ENCODE data around the gene TRDMT1.
A peak's percentile ranks its signal among the peaks of the same experiment; 100 is the strongest.

Gene TRDMT1

DNA sequence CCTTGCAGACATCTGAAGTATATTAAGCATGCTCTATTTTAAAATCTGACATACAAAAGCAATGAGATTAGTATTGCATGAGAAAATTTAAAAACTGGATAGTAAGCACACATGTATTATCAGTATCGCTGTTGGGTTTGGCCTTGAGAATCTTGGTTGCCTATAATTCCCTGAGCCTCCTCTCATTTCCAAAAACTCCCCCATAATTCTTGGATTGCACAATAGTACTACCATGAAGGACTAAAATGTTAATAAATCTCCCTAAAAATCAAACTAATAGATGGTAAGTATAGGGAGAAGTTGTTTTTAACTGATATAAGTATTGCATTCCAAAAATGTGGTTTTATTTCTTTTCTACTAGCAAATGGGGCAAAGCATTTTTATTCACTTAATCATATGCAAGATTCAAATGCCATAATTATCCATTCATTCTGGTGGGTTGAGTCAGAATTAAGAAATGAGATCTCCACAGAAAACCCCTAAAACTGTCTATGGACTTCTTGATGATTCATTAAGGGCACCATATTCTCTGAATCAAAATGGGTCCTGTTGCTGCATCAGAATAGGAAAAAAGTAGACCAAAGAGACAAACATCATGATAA is 16.3 kb upstream of the TRDMT1 start:
- TF ChIP-seq, protein P1, sequence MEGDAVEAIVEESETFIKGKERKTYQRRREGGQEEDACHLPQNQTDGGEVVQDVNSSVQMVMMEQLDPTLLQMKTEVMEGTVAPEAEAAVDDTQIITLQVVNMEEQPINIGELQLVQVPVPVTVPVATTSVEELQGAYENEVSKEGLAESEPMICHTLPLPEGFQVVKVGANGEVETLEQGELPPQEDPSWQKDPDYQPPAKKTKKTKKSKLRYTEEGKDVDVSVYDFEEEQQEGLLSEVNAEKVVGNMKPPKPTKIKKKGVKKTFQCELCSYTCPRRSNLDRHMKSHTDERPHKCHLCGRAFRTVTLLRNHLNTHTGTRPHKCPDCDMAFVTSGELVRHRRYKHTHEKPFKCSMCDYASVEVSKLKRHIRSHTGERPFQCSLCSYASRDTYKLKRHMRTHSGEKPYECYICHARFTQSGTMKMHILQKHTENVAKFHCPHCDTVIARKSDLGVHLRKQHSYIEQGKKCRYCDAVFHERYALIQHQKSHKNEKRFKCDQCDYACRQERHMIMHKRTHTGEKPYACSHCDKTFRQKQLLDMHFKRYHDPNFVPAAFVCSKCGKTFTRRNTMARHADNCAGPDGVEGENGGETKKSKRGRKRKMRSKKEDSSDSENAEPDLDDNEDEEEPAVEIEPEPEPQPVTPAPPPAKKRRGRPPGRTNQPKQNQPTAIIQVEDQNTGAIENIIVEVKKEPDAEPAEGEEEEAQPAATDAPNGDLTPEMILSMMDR (IDR thresholded peaks at IDR 0.05; ENCODE audit: borderline replicate concordance, control extremely low read depth, extremely low read depth, insufficient read depth, missing control alignments): no peak
- in situ Hi-C loops (cut with MboI; ENCODE audit: low sequenced_read_pairs, unreplicated experiment): no loop called here

DNA sequence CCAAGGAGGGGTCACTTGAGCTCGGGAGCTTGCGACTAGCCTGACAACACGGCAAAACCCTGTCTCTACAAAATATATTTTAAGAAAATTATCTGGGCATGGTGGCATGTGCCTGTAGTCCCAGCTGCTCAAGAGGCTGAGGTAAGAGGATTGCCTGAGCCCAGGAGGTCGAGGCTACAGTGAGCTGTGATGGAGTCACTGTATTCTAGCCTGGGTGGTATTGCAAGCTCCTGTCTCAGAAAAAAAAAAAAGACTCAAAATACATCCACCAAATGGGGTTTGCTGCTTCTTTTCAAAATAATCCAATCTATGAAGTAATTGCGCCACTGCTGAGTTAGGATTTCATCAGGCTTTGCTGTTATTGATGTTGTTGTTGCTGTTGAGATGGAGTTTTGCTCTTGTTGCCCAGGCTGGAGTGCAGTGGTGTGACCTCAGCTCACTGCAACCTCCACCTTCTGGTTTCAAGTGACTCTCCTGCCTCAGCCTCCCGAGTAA is 15.5 kb upstream of the TRDMT1 start:
- TF ChIP-seq, protein P1 (IDR thresholded peaks at IDR 0.05; ENCODE audit: borderline replicate concordance, control extremely low read depth, extremely low read depth, insufficient read depth, missing control alignments): no peak
- in situ Hi-C loops (cut with MboI; ENCODE audit: low sequenced_read_pairs, unreplicated experiment): no loop called here
- no peak for DNase-seq (ENCODE audit: low spot score)

More for the DNA sequence above, 16.3 kb upstream of the TRDMT1 start:
- no peak for DNase-seq (ENCODE audit: low spot score)

DNA sequence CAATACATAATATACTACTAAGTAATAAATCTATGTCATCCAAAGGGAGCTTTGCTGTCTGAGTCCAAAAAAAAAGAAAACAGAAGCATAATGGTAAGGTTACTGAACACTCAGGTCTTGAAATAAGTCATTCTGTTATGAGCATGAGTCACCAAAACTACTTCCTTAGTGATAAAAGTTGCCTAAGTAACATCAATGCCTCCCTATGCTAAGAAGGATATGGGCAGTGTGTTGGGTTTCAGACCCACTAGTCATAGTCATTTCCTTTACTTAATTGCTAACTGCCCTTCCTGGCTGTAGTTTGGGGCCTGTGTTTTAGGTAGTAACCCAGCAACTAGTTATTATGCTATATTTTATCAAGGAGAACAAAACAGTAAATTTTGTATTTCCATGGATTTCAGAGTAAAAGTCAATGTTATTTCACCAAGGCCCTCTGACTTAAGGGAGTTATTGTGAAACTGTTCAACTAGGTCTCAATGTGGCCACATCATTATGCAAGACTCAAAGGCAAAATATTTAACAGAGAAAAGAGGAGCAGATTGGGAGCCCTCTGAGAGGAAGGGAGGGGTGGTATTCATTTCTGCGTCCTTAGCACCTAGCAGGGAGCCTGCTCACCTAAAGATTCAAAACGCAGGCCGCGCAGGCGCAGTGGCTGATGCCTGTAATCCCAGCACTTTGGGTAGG is 14.9 kb upstream of the TRDMT1 start:
- TF ChIP-seq, protein P1 (IDR thresholded peaks at IDR 0.05; ENCODE audit: borderline replicate concordance, control extremely low read depth, extremely low read depth, insufficient read depth, missing control alignments): no peak
- in situ Hi-C loops (cut with MboI; ENCODE audit: low sequenced_read_pairs, unreplicated experiment): no loop called here
- DNase-seq (ENCODE audit: low spot score): peak; percentile 62

DNA sequence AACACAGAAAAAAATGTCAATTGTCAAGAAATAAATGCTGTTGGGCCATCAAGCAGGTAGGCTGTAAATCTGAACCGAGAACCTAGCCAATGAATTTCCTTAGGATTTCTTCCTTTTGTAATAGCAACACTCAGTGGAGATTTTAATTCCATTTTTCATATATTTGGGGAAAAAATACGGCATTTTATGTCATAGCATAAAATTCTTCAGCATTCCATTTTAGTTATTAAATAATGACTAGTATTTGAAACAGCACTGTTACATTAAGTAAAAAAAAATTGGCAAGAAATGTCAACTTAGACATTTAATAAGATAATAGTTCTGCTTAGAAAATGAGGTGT is 14.3 kb upstream of the TRDMT1 start:
- in situ Hi-C loops (cut with MboI; ENCODE audit: low sequenced_read_pairs, unreplicated experiment): no loop called here
- TF ChIP-seq, protein P1 (IDR thresholded peaks at IDR 0.05; ENCODE audit: borderline replicate concordance, control extremely low read depth, extremely low read depth, insufficient read depth, missing control alignments): no peak
- DNase-seq (ENCODE audit: low spot score): no peak

DNA sequence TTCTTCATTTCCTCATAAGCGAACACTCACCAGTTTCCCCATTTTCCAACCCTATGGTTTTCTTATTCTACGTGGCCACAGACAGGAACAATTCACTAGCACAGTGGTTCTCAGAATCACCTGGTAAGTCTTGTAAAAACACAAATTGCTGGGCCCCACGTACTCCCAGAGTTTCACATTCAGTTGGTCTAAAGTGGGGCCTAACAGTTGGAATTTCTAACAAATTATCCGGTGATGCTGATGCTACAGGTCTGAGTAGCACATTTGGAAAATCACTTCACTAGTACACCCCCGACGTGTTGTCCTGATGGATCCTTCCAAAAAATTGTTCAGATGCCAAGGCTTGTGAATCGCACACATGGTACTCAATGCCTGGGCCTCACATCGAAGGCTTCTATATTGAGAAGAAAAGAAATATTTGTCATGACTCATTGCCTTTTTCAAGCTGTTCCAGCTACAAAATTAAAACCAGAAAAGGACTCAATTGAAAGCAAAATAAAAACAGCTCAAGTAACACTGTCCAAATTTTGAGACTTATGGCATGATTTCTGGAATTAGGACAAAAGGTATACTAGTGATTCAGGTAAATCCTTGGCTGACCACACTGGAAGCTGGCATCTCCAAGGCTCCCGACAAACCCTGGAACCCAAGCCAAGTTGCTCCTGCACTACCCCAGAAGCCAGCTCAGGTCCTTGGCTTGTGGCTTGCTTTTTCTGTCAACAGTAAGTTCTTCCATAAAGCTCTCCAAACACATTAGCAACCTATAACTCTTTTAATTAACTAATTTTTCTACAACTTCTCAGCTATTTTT is 13.7 kb upstream of the TRDMT1 start:
- DNase-seq (ENCODE audit: low spot score): no peak
- in situ Hi-C loops (cut with MboI; ENCODE audit: low sequenced_read_pairs, unreplicated experiment): no loop called here
- TF ChIP-seq, protein P1 (IDR thresholded peaks at IDR 0.05; ENCODE audit: borderline replicate concordance, control extremely low read depth, extremely low read depth, insufficient read depth, missing control alignments): no peak

DNA sequence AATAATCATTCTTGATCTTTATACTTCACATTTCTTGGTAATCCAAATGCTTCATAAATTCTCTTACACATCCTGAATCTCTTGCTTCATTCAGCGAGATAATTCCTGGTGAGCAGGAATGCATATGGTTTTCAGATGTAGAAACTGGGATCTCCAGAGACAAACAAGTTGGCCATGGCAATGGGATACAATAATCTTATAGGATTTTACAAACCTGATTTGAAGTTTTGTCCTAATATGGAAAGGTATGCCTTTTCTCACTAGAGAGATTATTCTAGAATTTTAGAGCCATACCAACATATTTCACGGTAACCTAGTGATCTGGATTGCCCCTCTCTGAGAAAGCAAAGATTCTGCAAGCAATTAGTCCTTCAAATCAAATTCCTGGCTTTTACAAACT is 13.1 kb upstream of the TRDMT1 start:
- TF ChIP-seq, protein P1 (IDR thresholded peaks at IDR 0.05; ENCODE audit: borderline replicate concordance, control extremely low read depth, extremely low read depth, insufficient read depth, missing control alignments): no peak
- DNase-seq (ENCODE audit: low spot score): no peak
- in situ Hi-C loops (cut with MboI; ENCODE audit: low sequenced_read_pairs, unreplicated experiment): no loop called here
